ENCODE measurements around the gene FXR2. TPM values are rescaled to one million over a fixed set of nuclear protein-coding genes. Genes with fewer than 3 reads are reported as not detected.
A peak's percentile ranks its signal among the peaks of the same experiment; 100 is the strongest.

FXR2 gene
- total and polyA plus RNA-seq, 2 donors (not counting 3 experiments of a cell fraction or from before 2014, with no cell fraction given), result 40.1 to 48.9 TPM

GRCh38 chr17:7615265-7615747, 609 bp upstream of the FXR2 start:
- CTCF ChIA-PET, result interaction anchor here (0.7 to 2.0 kb wide), 6 partner anchors 12 to 102 kb away, joined by 4 to 11 read pairs (median 5); partner anchors contain the start of genes DNAH2, MPDU1, SAT2 and TP53
- Histone ChIP-seq H3K9me1 (replicated peaks; ENCODE audit: control insufficient read depth, extremely low read depth, insufficient read depth, low read length) (no peaks in the 10 kb centered on the region), H3K36me3 (ENCODE audit: control insufficient read depth in 2 of 2, extremely low read depth in 1 of 2, insufficient read depth in 2 of 2, low read length in 2 of 2) (no peaks in the 10 kb centered on the region), H3K27me3 (ENCODE audit: control insufficient read depth in 2 of 2, insufficient read depth in 2 of 2, low read length in 2 of 2) (no peaks in the 10 kb centered on the region), H3K9ac (replicated peaks; ENCODE audit: extremely low read depth, insufficient read depth, low read length) (peak overlapping the region; percentile 29), H3K4me1 (ENCODE audit: control insufficient read depth, extremely low read depth, insufficient read depth, low read length) (peaks cover 24% of the 10 kb centered on the region), H4K20me1 (replicated peaks; ENCODE audit: control insufficient read depth, extremely low read depth, insufficient read depth, low read length) (peaks cover 3% of the 10 kb centered on the region), H3K4me2 (ENCODE audit: insufficient read depth, low read length) (peak overlapping the region; percentile 70), H3K9me3 (replicated peaks; ENCODE audit: control insufficient read depth, insufficient read depth, low read length) (no peaks in the 10 kb centered on the region), H3K4me3 (replicated peaks in 1 of 3; ENCODE audit: insufficient read depth in 1 of 3, low read depth in 1 of 3, low read length in 3 of 3) (peak overlapping the region; percentile 10 to 61 (median 26)), H3K27ac (ENCODE audit: insufficient read depth, low read depth, low read length) (peak overlapping the region; percentile 15), H3K79me2 (ENCODE audit: control insufficient read depth, insufficient read depth, low read length) (peaks cover 39% of the 10 kb centered on the region), H2AFZ (ENCODE audit: low read depth, low read length) (peak overlapping the region; percentile 89)
- FAIRE-seq, result no peak
- intact Hi-C loops (cut with micrococcal nuclease), result loop anchor here (1.0 to 10.0 kb wide), 5 partner anchors 12 to 229 kb away; partner anchors contain the start of genes SAT2, SENP3 and WRAP53
- no TSS peak for BruUV-seq (replicated peaks)
- DNase-seq (ENCODE audit: low read depth, low spot score), result no peak
- dilution Hi-C loops (cut with MboI; ENCODE audit: extremely low pct_ligation_motif_present, low sequenced_read_pairs), result no loop called here
- POLR2A ChIA-PET, result interaction anchor here (0.6 to 2.3 kb wide), 3 partner anchors 12 to 72 kb away, joined by 3 to 8 read pairs (median 7); partner anchors contain the start of genes SAT2, TP53 and WRAP53
- no peak for TF ChIP-seq GATA2 (IDR thresholded peaks at IDR 0.05; ENCODE audit: insufficient read depth, insufficient read length, low read depth, low read length)
- TF ChIP-seq EZH2 (IDR thresholded peaks at IDR 0.05; ENCODE audit: borderline replicate concordance, low read depth, low read length, severe bottlenecking), result no peak
- TF ChIP-seq MAX (IDR thresholded peaks at IDR 0.05; ENCODE audit: insufficient read depth, insufficient read length), result no peak
- no peak for TF ChIP-seq FOS (IDR thresholded peaks at IDR 0.05; ENCODE audit: borderline replicate concordance, insufficient read depth, low read length)
- TF ChIP-seq JUN (IDR thresholded peaks at IDR 0.05; ENCODE audit: borderline replicate concordance, insufficient read depth, insufficient read length, low read depth), result no peak
- TF ChIP-seq CTCF (IDR thresholded peaks at IDR 0.05; ENCODE audit: extremely low read depth in 1 of 2, insufficient read depth in 1 of 2, low read depth in 1 of 2, low read length in 2 of 2), result no peak
- no peak for TF ChIP-seq POLR2AphosphoS5 (IDR thresholded peaks at IDR 0.05; ENCODE audit: insufficient read depth, low read depth, low read length)
- TF ChIP-seq POLR2A (IDR thresholded peaks at IDR 0.05; ENCODE audit: low read depth, low read length), result no peak
- TF ChIP-seq MYC (IDR thresholded peaks at IDR 0.05; ENCODE audit: low read depth, low read length), result no peak

Measured in endothelial cell of umbilical vein (primary cell).